DOHH2 (cell line): ENCODE data around the gene STX16.

Experiments
- H3F3A ChIP-seq: fragments of 200-600 bp; sonication (generic), shearing (Covaris generic); 2 replicates; pipeline ENCODE4 v1.6.0; 2016; ENCODE audit warnings: antibody characterized with exemption, mild to moderate bottlenecking; ENCODE audit not compliant: control insufficient read depth, insufficient read depth
- H3K27ac ChIP-seq: fragments of 200-600 bp; sonication (generic); 2 replicates; pipeline ENCODE4 v1.5.1; 2014; ENCODE audit warnings: low read depth, mild to moderate bottlenecking, low read length, moderate library complexity
- H3K27me3 ChIP-seq: fragments of 200-600 bp; sonication (generic); 2 replicates; pipeline ENCODE4 v1.6.1; 2014; ENCODE audit warnings: mild to moderate bottlenecking, low read length, mixed read lengths; ENCODE audit not compliant: control insufficient read depth
- H3K36me3 ChIP-seq: fragments of 200-600 bp; sonication (generic); 2 replicates; pipeline ENCODE4 v1.6.1; 2014; ENCODE audit warnings: mild to moderate bottlenecking, low read length, moderate library complexity, mixed read lengths; ENCODE audit not compliant: control insufficient read depth
- H3K4me1 ChIP-seq: fragments of 200-600 bp; sonication (generic); 2 replicates; pipeline ENCODE4 v1.6.1; 2014; ENCODE audit warnings: mild to moderate bottlenecking, low read length, mixed read lengths; ENCODE audit not compliant: control insufficient read depth
- H3K4me2 ChIP-seq: fragments of 200-600 bp; sonication (generic); 2 replicates; pipeline ENCODE4 v1.6.0; 2014; ENCODE audit warnings: mild to moderate bottlenecking, low read length, moderate library complexity
- H3K4me3 ChIP-seq: fragments of 200-600 bp; sonication (generic); 2 replicates; pipeline ENCODE4 v1.5.1; 2014; ENCODE audit warnings: mild to moderate bottlenecking, low read length, mixed read lengths
- H3K79me2 ChIP-seq: fragments of 200-600 bp; sonication (generic); 2 replicates; pipeline ENCODE4 v1.6.1; 2014; ENCODE audit warnings: mild to moderate bottlenecking, low read length, mixed read lengths; ENCODE audit not compliant: control insufficient read depth
- H3K9me2 ChIP-seq: fragments of 200-600 bp; sonication (generic); replicated peaks from 2 replicates; pipeline ENCODE4 v1.6.1; 2014; ENCODE audit warnings: mild to moderate bottlenecking, low read length, mixed read lengths; ENCODE audit not compliant: control insufficient read depth
- H3K9me3 ChIP-seq: fragments of 200-600 bp; sonication (generic); 2 replicates; pipeline ENCODE4 v1.6.1; 2014; ENCODE audit warnings: antibody characterized with exemption, low read length, mixed read lengths; ENCODE audit not compliant: control insufficient read depth, insufficient read depth
- H4K20me1 ChIP-seq: fragments of 200-600 bp; sonication (generic); 2 replicates; pipeline ENCODE4 v1.6.0; 2014; ENCODE audit warnings: low read depth, mild to moderate bottlenecking, antibody characterized with exemption, low read length, moderate library complexity; ENCODE audit not compliant: control insufficient read depth, insufficient read depth
- CTCF ChIP-seq: fragments of 200-600 bp; sonication (generic); IDR thresholded peaks from one replicate; pipeline ENCODE4 v1.5.1; 2014; ENCODE audit warnings: antibody characterized with exemption, mild to moderate bottlenecking, low read depth, low read length; ENCODE audit not compliant: poor library complexity, severe bottlenecking
- EZH2phosphoT487 ChIP-seq: fragments of 200-600 bp; sonication (generic); IDR thresholded peaks from 2 replicates; pipeline ENCODE4 v1.6.1; 2017; ENCODE audit warnings: borderline replicate concordance, mild to moderate bottlenecking, antibody characterized with exemption, low read length, moderate library complexity, mixed read lengths

Gene STX16

GRCh38 chr20:58616411-58616810 lies 34.7 kb upstream of the STX16 start:
- Histone ChIP-seq H3K27me3 (no peaks in the 10 kb centered on the region; the same call in 1 of the 2 replicates), H3K9me3 (no peaks in the 10 kb centered on the region), H3K36me3 (no peaks in the 10 kb centered on the region)

DNA sequence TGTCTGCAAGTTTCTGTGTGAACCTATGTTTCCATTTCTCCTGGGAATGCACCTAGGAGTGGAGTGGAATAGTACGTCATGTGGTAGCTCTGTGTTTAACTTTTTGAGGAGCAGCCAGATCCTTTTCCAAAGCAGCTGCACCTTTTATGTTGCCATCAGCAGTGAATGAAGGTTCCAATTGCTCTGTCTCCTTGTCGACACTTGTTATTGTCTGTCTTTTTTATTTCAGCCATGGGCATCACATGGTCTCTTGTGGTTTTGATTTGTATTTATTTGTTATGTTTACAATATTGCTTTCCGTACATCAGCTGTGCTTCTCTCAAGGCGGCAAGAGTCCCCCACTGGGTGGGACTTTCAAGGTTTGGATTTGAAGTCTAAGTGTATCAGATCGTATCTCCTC lies 33.9 kb upstream of the STX16 start:
- Histone ChIP-seq H3K4me2 (no peak overlapping the region), H3K9me3 (no peaks in the 10 kb centered on the region), H3K4me1 (no peaks in the 10 kb centered on the region), H3K27ac (no peak overlapping the region), H3F3A (no peaks in the 10 kb centered on the region), H3K4me3 (no peak overlapping the region), H3K9me2 (no peaks in the 10 kb centered on the region), H3K36me3 (no peaks in the 10 kb centered on the region), H3K27me3 (no peaks in the 10 kb centered on the region; the same call in 1 of the 2 replicates), H4K20me1 (no peaks in the 10 kb centered on the region), H3K79me2 (no peaks in the 10 kb centered on the region)
- no peak for TF ChIP-seq EZH2phosphoT487
- TF ChIP-seq CTCF: no peak

More at GRCh38 chr20:58616411-58616810, 34.7 kb upstream of the STX16 start:
- Histone ChIP-seq H3K4me2 (no peak overlapping the region), H3K4me1 (no peaks in the 10 kb centered on the region), H3K27ac (no peak overlapping the region), H3K9me2 (no peaks in the 10 kb centered on the region), H3K4me3 (no peak overlapping the region), H4K20me1 (no peaks in the 10 kb centered on the region), H3F3A (no peaks in the 10 kb centered on the region), H3K79me2 (no peaks in the 10 kb centered on the region)
- TF ChIP-seq EZH2phosphoT487 (no peak), CTCF (no peak)

- H3K4me3 ChIP-seq: no peak overlapping the region
- no peaks in the 10 kb centered on the region for H3K9me2 ChIP-seq
- no peaks in the 10 kb centered on the region for H3K36me3 ChIP-seq
- no peak overlapping the region for H3K27ac ChIP-seq
- no peaks in the 10 kb centered on the region for H3K79me2 ChIP-seq
- no peaks in the 10 kb centered on the region for H3F3A ChIP-seq
- TF ChIP-seq EZH2phosphoT487 (no peak), CTCF (no peak)
- no peaks in the 10 kb centered on the region for H3K9me3 ChIP-seq
- no peaks in the 10 kb centered on the region for H4K20me1 ChIP-seq
- H3K27me3 ChIP-seq: no peaks in the 10 kb centered on the region; the same call in 1 of the 2 replicates
- no peaks in the 10 kb centered on the region for H3K4me1 ChIP-seq
- no peak overlapping the region for H3K4me2 ChIP-seq
Measured at GRCh38 chr20:58618351-58619076, 32.6 kb upstream of the STX16 start.
